DMS114 treated with DMSO at 0.1 percent for 48 hours (cell line): ENCODE data around the gene SPAG16.
"Not testable (repeated sequence)": the region's sequence is repeated elsewhere in the genome, so short reads cannot be mapped to it uniquely, and the experiment has no call there.

Experiments
- DNase-seq: peaks from one replicate; lab custom pipeline; 2025; ENCODE audit not compliant: unreplicated experiment; lab: John Stamatoyannopoulos, UW

Gene SPAG16

DNA sequence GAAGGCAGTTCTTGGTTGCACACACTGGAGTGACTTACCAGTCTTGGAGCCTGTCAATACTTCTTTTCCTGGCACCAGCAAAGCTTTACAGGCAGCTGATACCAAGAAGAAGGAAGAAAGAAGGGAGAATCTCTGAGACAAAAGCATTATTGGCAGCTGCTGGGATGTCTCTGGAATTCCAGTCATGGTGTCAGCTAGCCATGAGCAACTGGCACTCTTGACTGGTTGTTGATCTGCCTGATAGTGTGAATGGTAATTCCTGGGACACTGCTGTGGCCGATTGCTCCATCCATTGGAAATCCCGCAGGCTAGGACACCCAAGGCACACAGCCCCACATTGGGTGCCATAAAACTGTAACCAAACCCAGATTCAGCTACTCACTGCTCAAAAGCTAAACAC is 17.8 kb upstream of the SPAG16 start:
- DNase-seq: no peak

DNA sequence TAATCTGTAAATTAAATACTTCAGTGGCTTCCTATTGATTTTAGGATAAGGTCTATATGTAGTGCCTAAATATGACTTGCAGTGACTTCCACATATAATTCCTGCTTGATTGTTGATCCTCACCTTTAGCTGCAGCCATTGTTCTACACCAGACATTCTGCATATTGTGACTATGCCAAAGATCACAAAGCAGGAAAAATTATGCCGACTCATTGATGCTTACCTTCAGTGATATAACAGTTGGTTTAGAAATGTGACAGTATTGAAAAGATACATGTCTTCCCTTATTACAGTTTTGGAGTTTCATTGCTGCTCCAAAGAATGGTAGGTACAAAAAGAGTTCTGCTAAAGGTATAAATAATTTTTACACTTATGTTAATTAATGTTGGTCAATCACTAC is 12.3 kb upstream of the SPAG16 start:
- DNase-seq: no peak

DNA sequence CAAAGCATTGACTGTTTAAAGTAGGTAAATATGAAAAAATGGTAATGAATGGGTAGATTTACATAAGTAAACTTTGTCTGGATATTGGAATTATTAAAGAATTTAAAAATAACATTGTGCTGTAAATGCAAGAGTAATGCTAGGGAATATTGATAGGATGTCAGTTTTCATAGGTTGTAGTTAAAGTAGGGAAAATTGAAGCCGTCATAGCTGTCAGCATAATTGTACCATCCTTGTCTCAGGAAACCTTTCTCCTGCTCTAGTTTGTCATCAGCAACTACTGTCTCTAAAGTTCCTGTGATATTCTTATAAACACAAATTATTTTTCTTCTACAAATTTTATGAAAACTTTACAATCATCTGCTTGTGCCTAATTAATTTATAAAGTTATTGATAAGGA is 10.1 kb upstream of the SPAG16 start:
- no peak for DNase-seq

DNA sequence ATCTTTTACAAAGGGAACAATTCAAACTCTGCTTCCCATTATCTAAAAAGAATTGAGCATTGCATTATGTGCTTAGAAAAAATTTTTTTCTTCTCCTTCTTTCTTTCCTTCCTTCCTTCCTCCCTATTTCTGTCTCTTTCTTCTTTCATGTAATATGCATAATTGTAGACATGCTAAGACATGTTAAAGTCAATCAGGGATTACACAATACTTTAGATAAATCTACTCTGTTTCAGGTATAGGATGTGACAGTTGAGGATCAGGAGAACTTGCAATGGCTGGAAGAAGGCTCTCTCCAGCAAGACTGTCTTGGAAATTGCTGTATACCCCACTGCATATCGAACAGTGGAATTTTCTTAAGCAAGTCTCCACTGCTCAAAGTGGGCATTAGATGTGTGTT is 9.0 kb upstream of the SPAG16 start:
- DNase-seq: no peak

DNA sequence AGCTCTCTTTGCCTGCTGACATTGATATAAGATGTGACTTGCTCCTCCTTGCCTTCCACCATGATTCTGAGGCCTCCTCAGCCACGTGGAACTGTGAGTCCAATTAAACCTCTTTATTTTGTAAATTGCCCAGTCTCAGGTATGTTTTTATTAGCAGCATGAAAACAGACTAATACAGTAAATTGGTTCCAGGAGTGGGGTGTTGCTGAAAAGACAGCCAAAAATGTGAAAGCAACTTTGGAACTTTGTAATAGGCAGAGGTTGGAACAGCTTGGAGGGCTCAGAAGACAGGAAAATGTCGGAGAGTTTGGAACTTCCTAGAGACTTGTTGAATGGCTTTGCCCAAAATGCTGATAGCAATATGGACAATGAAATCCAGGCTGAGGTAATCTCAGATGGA is 7.1 kb upstream of the SPAG16 start:
- DNase-seq: not testable (repeated sequence)

DNA sequence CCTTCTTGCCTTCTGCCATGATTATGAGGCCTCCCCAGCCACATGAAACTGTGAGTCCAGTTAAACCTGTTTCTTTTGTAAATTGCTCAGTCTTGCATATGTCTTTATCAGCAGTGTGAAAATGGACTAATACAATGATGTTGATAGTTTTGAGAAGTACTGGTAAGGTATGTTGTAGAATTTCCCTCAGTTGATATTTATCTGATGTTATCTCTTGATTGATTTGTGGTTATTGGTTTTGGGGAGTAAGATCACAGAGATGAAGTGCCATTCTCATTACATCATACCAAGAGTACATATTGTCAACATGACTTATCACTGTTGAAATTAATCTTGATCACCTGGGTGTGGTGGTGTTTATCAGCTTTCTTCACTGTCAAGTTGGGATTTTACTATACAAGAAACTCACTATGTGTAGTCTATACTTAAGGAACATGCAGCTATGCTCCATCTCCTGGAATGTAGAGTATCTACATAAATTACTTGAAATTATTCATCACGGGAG is 5.1 kb upstream of the SPAG16 start:
- no peak for DNase-seq

DNA sequence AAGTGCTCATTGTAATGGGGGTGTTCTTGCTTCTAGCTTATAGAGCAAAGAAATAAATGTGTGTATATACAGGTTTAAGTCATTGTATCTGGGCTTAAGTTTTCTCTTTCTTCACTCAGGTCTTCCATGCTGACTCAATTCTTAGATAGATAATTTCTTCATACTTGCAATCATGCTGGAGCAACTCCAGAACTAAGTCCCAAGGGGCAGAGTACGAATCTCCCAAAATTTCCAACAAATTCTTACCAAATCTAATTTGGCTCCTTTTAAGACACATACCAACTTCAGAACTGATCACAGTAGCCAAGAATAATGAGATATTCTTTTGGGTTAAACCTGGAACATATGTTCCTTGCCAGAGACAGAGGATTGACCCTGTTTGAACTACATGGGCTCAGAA is 4.3 kb upstream of the SPAG16 start:
- DNase-seq: no peak

DNA sequence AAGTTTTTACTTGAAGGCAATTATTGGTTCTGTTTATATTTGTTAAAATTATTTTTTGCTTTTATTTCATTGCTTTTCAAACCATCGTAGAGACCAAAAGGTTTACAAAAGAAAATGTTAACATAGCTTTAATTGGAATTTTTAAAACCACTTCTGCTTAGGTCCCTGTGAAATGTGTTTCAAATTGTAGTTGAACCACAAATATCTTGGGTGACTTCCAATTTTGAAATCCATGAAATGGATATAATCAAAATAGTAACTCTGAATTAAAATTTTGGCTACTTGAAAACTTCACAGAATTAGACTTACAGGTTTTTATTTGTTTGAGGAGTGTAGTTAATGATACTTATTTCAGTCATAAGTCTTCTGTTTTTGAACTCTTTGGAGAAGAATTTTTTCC is 3.1 kb upstream of the SPAG16 start:
- no peak for DNase-seq

DNA sequence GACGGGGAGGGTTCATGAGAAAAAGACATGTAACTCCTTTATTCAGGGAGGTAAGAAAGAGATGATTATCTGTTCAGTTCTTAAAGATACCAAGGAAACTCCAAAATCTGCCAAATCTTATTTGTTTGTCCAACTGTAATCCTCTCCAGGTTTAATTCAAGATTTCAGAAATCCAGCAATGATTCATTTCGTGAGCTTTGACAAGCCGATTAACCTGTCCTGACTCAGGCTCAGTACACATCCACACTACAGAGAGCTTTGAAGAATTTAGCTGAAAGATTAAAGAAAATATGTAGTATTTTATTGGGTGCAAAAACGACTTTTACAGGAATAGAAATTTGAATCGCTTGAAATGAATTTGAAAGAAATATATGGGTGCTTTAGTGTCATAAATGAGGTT is 1.1 kb downstream of the SPAG16 start:
- no peak for DNase-seq

DNA sequence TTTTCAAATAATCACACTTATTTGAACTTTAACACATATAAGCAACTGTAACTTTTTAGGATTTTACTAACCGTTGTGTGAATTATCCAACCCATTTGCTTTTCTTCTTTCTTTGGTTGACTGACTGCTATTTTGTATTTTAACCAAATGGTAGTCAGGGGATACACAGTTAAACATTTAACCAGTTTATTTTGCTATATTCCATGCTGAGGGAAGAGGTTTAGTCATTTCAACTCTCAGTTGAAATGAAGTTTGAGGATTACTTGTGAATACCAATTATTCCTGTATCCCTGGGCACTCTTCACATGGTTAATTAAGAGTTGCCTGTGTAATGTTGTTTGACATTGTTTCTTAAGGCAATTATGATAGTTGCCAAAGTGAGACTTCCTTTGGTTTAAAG is 1.9 kb downstream of the SPAG16 start:
- DNase-seq: no peak

DNA sequence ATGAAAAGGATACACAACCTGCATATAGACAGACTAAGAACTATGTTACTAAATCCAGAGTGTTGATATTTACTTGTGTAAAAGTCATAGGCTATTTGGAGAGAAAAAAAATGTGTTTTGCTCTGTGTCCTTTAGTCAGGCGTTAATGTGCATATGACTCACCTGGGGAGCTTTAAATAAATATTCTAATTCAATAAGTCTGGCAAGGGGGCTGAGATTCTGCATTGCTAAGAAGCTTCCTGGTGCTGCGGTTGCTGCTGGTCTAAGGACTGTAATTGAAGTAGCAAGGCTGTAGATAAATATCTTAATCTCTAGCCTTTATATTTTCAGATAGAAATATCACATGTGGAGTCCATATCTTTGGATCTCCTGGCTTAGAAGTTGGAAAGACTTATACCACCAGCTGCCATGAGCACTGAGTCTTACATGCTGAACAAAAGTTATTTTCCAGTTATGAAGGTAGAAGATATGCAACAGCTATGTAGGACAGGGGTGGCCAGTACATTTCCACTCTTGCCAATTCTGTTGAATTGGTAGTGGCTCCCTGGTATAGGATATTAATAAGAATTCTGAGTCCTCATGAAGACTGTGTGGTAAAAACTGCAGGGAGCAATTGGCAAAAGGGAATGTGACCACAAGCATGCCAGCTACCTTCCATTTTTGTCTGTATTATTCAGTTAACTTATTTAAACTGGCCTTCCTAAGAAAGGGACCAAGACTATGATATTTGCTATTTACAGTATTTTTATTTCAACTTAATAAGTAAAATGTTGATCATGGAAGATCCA is 4.8 kb downstream of the SPAG16 start:
- no peak for DNase-seq

DNA sequence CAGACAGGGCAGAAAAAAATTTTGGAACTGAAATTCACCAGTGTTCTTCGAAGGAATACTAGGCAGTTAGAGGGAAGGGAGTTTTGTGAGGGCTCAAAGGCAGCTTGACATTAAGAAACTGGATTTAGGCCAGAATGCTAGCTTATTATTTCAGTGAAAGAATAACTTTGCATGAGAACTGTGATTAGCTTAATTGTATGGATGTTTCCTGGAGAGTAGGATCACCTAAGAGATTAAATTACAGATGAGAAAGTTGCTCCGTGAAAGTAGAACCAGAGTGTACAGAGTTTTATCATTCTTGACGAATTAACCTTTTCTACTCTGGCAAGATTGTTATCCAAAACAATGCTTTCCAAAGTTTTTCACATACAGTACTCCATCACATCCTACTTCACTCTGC is 6.2 kb downstream of the SPAG16 start:
- DNase-seq: no peak

DNA sequence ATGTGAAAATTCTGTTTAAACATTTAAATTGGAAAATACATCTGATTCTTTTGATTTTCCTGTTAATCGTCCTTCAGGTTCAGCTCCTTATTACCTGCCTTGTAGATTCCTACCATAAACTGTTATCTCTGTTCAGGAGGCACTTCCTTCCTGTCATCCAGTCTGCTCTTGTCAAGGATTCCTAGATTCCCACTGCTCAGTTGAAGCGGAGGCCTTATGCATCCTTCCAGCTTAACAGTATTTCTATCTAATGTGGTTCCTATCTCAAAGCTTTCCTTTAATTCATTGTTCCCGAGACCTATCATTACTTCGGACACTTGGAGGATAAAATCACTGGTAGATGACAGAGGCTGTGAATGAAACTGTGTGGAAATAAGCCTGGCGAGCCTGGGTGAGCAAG is 12.0 kb downstream of the SPAG16 start:
- no peak for DNase-seq

DNA sequence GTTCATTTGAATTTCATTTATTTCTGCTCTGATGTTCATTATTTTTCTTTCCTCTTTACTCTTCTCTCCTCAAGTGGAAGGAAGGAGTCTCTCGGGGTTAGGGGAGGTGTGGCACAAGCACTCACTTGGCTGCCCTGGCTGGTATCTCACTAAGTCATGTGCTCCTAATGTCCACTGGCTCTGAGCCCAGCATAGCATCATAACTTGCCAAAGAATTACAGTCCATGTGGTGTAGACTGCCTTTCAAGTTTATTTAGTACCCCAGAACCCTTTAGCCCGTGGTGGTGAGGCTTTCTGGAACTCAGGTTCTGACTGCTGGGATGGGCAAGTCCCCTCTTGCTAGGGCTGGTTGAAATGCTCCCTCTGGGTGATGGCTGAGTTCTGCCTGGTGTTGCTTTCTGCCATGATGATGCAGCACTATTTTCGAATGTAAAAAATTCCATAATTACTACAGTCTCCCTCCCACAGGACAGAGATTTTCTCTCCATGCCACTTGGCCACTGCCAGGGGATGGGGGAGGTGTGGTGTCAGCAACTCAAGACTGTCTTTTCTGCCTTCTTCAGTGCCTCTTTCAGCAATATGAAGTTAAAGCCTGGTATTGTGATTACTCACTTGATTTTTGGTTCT is 22.2 kb downstream of the SPAG16 start:
- DNase-seq: no peak

DNA sequence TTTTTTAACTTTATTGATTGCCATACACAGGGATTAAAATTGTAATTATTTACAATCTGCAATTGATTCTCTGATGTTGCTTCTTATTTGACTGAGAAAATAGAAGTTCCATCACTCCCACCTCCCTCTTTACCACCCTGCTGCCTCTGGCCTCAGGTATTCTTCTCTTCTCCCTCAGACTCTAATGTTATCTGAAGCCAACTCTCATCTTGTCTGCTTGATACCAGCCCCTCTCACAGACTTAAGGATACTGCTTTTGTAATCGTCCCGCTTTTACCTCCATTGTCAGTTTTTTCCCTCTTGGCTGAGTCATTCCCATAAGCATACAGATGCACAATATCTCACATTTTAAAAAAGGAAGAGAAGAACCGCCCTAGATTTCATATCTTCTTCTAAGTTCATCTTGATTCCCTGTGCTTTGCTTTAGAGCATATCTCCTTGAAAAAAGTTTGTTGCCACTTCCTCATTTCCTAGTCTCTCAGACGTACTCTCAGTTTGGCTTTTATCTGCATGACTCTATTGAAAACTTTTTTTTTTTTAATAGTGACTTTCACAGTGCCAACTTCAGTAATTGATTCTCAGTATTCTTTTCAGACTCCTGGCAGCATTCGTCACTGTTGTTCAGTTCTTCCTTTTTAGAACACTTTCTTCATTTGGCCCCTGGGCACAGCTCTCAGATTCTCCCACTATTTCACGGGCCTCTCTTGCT is 31.1 kb downstream of the SPAG16 start:
- DNase-seq: no peak

DNA sequence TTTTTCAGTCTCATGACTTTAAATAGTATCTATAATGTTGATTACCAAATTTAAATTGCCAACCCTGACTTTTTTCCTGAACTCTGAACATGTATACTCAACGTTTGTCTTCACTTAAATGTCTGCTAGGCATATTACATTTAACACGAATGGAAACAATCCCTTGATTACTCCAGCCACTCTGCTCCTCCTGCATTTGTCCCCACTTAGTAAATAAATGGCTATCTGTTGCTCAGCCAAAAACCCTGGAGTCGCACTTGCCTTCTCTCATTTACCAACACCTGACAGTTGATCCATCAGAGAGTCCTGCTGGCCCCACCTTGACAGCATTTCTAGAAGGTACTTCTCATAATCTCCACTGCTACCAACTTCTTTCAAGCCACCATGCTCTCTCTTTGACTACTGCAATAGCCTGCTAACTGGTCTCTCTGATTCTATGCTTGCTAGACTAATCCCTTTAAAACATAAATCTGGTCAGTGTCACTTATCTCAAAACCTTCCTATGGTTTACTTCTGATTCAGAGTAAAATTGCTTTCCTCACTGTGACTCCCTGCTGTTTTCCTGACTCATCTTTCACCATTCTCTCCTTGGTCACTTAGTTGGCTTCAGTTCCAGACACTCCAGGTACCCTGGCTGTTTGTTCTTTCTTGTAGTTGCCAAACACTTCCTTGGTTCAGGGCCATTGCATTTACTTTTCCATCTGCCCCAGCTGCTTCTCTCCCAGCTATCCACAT is 31.9 kb downstream of the SPAG16 start:
- DNase-seq: no peak

DNA sequence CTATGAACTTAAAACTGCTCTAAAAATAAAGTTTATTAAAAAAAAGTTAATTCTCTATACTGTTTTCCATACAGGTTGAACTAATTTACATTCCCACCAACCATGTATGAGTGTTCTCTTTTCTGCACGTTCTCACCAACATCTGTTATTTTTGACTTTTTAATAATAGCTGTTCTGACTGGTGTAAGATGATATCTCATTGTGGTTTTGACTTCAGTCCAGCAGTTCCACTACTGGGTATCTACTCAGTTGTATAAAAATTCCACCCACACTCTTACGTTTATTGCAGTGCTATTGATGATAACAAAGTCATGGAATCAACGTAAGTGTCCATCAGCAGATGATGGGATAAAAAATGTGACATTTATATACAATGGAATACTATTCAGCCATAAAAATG is 33.7 kb downstream of the SPAG16 start:
- no peak for DNase-seq

DNA sequence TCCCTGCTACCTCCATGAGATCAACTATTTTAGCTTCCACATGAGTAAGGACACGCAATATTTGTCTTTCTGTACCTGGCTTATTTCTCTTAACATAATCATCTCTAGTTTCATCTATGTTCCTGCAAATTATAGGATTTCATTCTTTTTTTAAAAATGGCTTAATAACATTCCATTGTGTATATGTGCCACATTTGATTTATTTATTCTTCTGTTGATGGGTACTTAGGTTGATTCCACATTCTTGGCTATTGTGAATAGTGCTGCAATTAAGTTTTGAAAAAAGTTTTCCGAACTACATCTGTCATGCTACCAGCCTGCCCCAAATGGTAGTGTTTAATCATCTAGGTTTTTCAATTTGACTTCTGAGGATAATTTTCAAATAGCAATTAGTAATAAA is 36.3 kb downstream of the SPAG16 start:
- no peak for DNase-seq

DNA sequence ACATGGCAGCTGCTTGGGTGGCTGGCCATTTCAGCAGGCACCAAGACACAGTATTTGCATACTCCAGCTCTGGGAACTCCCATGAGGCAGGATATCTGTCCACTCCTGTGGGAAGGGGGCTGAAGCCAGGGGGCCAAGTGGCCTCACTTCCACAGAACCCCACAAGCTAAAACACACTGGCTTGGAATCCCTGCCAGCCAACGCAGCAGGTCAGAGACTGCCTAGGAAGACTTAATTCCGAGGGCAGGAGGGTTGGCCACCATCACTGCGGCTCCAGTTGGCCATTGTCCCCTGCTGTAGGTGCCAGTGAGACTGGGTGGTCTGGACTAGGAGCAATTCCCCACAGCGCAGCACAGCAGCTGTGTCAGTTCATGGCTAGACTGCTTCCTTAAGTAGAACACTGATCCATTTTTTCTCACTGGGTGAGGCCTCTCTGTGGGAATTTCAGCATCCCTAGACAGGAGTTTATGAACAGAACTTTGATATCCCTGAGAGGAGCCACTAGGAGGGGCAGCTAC is 52.0 kb downstream of the SPAG16 start:
- no peak for DNase-seq

DNA sequence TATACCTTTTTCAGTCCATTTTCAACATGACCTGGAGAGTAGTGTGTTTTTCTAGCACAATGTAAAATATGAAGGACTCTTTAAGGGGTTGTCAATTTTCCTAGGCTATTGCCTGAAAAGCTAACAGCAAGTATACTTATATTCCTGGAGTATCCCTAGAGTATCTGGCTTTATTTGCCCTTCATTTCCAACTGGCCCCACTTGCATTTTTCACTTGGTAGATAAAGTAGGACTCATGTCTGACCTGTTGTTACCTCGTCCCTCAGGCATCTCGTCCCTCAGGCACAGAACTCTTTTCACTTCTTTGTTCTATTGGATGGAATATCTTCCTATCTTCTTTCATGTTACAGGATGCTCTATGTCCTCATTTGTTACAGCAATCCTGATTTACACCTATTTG is 69.2 kb downstream of the SPAG16 start:
- DNase-seq: no peak

DNA sequence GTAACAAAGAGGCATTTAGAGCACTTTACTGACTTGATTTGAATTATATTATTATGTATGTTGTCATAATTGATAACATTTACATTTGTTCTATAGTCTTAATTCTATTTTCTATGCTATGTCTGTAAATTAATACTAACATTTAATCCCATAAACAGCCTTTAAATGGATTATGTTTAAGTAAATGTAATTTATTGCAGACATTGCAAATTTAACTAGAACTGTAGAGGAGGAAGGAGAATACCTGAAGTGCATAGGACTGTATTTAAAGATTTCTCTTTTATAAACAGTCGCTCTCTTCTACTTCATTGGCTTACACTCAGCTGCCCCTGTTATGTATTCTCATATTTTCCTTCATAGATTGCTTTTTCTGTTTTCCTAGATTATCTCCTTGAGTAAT is 92.4 kb downstream of the SPAG16 start:
- DNase-seq: no peak
